Heart right ventricle (tissue), 16 donors: ENCODE data around the gene TNNI2. TPM values are rescaled to one million over a fixed set of nuclear protein-coding genes. Genes with fewer than 3 reads are reported as not detected.

ENCODE experiments used
- ATAC-seq, 8 donors: fragments of 200-7000 bp; cut with Tn5 transposase; one replicate each; pipeline ENCODE4 v1.9.1; 2020; ENCODE audit warnings: mild to moderate bottlenecking in 8 of 8, moderate library complexity in 8 of 8, moderate number of reproducible peaks in 1 of 8
- DNase-seq, 2 donors: peaks; one replicate each; pipeline ENCODE4 v3.0.0-alpha.2; 2020
- H3K27ac ChIP-seq, 10 donors: fragments of 200-600 bp; sonication (generic) in 2 of 10; one replicate each; pipeline versions ENCODE4 v1.5.0 to v1.8.0; 2020 to 2022; ENCODE audit warnings: mild to moderate bottlenecking in 3 of 10
- H3K27me3 ChIP-seq, 7 donors: fragments of 200-600 bp; one replicate each; pipeline ENCODE4 v1.8.0; 2021 to 2022; ENCODE audit warnings: mild to moderate bottlenecking in 2 of 7
- H3K36me3 ChIP-seq, 9 donors: fragments of 200-600 bp; sonication (generic) in 1 of 9; one replicate each; pipeline versions ENCODE4 v1.5.0 to v1.8.0; 2020 to 2022; ENCODE audit warnings: mild to moderate bottlenecking in 2 of 9
- H3K4me1 ChIP-seq, 9 donors: fragments of 200-600 bp; sonication (generic) in 1 of 9; one replicate each; pipeline versions ENCODE4 v1.5.0 to v1.8.0; 2020 to 2022; ENCODE audit warnings: mild to moderate bottlenecking in 4 of 9
- H3K4me3 ChIP-seq, 10 donors: fragments of 200-600 bp; sonication (generic) in 2 of 10; one replicate each; pipeline versions ENCODE4 v1.5.0 to v1.8.0; 2020 to 2022; ENCODE audit warnings: mild to moderate bottlenecking in 7 of 10, moderate library complexity in 2 of 10
- H3K9me3 ChIP-seq, 11 donors: fragments of 200-600 bp in 10 of 11; sonication (generic) in 2 of 11; one replicate each; pipeline versions ENCODE4 v1.5.0 to v1.8.0; 2013 to 2022; ENCODE audit warnings: mild to moderate bottlenecking in 2 of 11, control low read depth in 1 of 11, moderate library complexity in 1 of 11
- CTCF ChIP-seq, 9 donors: fragments of 200-600 bp; sonication (generic) in 2 of 9; IDR thresholded peaks; one replicate each; pipeline versions ENCODE4 v1.5.0 to v1.8.0; 2021 to 2022; ENCODE audit warnings: antibody characterized with exemption in 9 of 9, mild to moderate bottlenecking in 5 of 9, moderate library complexity in 1 of 9
- WGBS, 2 donors: extraction: QIAGEN DNeasy Blood & Tissue Kit; methylation state at CpG; one replicate each; pipeline ENCODE4 v1.1.7; 2013; ENCODE audit warnings: inconsistent platforms in 1 of 2; 5-methylcytosine and 5-hydroxymethylcytosine counted together
- intact Hi-C, 10 donors: fragments of 100-400 bp; cut with DNase I; formaldehyde crosslinking; loops; one replicate each; pipeline versions ENCODE4 v1.11.1 to v1.14.2; 2022
- polyA plus RNA-seq, 2 donors: library from polyadenylated mRNA; stranded (reverse); fragments of 200-250 nt; gene quantifications; one replicate each; pipeline ENCODE4 v1.2.3, GENCODE V29; 2013
- total RNA-seq, 10 donors: library from RNA; stranded (reverse); fragmentation: NEBNext Ultra II Directional in 3 of 10; extraction: Animal tissue kit (Norgen Biotek cat#: 25700) in 3 of 10; gene quantifications; one replicate each; pipeline versions ENCODE4 v1.2.1 to v1.2.4, GENCODE V29; 2021 to 2023
- donor health status: Arrhythmogenic right ventricular cardiomyopathy.
- donor health status: ischemic (EF 13 %, LVEDD 7.1; RV severe dilation, severe dysfunction).
- donor health status: healthy with polysubstance abuse.
- donor health status: DM: no; HTN: yes; CAD: no.
- donor health status: DM: no; HTN: no; CAD: no.
- donor health status: ischemic (EF 25% LVEDD 6.9; RV normal size, moderate dysfunction).
- donor health status: ischemic (EF 25% LVEDD 5.7; RV mildly dilated, moderate dysfunction).
- donor health status: healthy.
- donor health status: DM: yes; HTN: yes; CAD: no.
- donor health status: Ischemic cardiomyopathy.
- donor health status: ischemic (EF 35%, LVEDD 5.7; RV mildly dilated, moderate dysfunction).
- donor health status: nonischemic (EF 11% LVEDD 7.7; RV severe dilation, severe dysfunction).
- donor health status: DM: yes; HTN: yes; CAD: no.
- donor health status: PGD.
- donor health status: ischemic (EF 29% LVEDD 5.4; RV normal size, mild dysfunction).
- donor health status: nonischemic (EF 23%, LVEDD 6.1; RV moderate dilation, normal function).

Gene TNNI2
- total and polyA plus RNA-seq, 12 donors: 0.36 to 1.2 (median 0.55) TPM; not detected in 7

GRCh38 chr11:1851468-1852180, 12.8 kb downstream of the TNNI2 start:
- intact Hi-C loops: loop anchor here in 1 of 10 donors (10.0 kb wide), 1 partner anchor 873 kb away; no protein-coding TSS in a partner anchor
- Histone ChIP-seq H3K27me3 (no peaks in the 10 kb centered on the region), H3K4me3 (no peak overlapping the region), H3K36me3 (no peaks in the 10 kb centered on the region), H3K9me3 (no peaks in the 10 kb centered on the region), H3K27ac (peak overlapping the region in 4 of 10 donors; percentile 43 to 95 (median 68)), H3K4me1 (peaks cover 0 to 69% (median 0%) of the 10 kb centered on the region in 9 donors)
- no peak for TF ChIP-seq CTCF (IDR thresholded peaks at IDR 0.05)
- 92 to 97% methylated on average over 20 to 21 of the region's 21 CpGs for WGBS, 2 donors
- DNase-seq (no peak), ATAC-seq (no peak)

- intact Hi-C loops: loop anchor here in 1 of 10 donors (10.0 kb wide), 1 partner anchor 872 kb away; no protein-coding TSS in a partner anchor
- DNase-seq: no peak
- no peak for ATAC-seq
- H3K27ac ChIP-seq: peak overlapping the region in 2 of 10 donors; percentile 76 to 95
- peaks cover 0 to 72% (median 0%) of the 10 kb centered on the region in 9 donors for H3K4me1 ChIP-seq
- no peaks in the 10 kb centered on the region for H3K36me3 ChIP-seq
- peak overlapping the region in 1 of 10 donors; percentile 62 for H3K4me3 ChIP-seq
- H3K27me3 ChIP-seq: no peaks in the 10 kb centered on the region
- no peaks in the 10 kb centered on the region for H3K9me3 ChIP-seq
- WGBS, 2 donors: 87 to 94% methylated on average over 25 of the region's 25 CpGs
- TF ChIP-seq CTCF (IDR thresholded peaks at IDR 0.05): no peak
These were observed 13.6 kb downstream of the TNNI2 start for GRCh38 chr11:1852271-1852876.

DNA sequence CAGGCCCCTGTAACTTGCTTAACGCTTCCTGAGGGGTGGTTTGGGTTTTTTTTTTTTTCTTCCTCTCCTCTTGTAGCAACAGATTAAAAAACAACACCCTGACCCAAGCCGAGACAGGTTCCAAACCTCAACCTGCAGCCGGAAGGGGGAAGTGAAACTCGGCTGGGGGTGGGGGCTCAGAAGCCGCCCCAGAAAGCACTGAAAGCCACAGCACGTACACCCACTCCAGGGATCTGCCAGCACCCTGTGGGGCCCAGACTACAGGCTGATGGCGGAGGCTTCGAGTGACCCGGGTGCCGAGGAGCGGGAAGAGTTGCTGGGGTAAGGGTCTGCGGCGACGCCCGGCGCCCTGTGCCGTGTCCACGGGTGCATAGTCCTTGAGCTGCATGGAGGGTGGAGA, 14.1 kb downstream of the TNNI2 start, which contains the start of gene LSP1:
Gene LSP1 (plus strand): TSS at position 208 of the 400 bp plus-strand sequence. CDS start 61 bp downstream, at position 269.
- peaks cover 0 to 67% (median 0%) of the 10 kb centered on the region in 9 donors for H3K4me1 ChIP-seq
- no peak for TF ChIP-seq CTCF (IDR thresholded peaks at IDR 0.05)
- WGBS, 2 donors: 81 to 82% methylated on average over 18 of the region's 18 CpGs

GRCh38 chr11:1853376-1854131, 14.8 kb downstream of the TNNI2 start:
- no peaks in the 10 kb centered on the region for H3K27me3 ChIP-seq
- no peak for DNase-seq
- H3K4me1 ChIP-seq: peaks cover 0 to 60% (median 0%) of the 10 kb centered on the region in 9 donors
- H3K27ac ChIP-seq: peak overlapping the region in 3 of 10 donors; percentile 48 to 95 (median 72)
- no peak for TF ChIP-seq CTCF (IDR thresholded peaks at IDR 0.05)
- no peaks in the 10 kb centered on the region for H3K9me3 ChIP-seq
- ATAC-seq: no peak
- H3K36me3 ChIP-seq: no peaks in the 10 kb centered on the region
- intact Hi-C loops: loop anchor here in 1 of 10 donors (10.0 kb wide), 1 partner anchor 871 kb away; no protein-coding TSS in a partner anchor
- H3K4me3 ChIP-seq: peak overlapping the region in 6 of 10 donors; percentile 5 to 62 (median 26)
- WGBS, 2 donors: 90 to 93% methylated on average over 19 of the region's 19 CpGs

More for the DNA sequence above, 14.1 kb downstream of the TNNI2 start, which contains the start of gene LSP1:
- Histone ChIP-seq H3K36me3 (no peaks in the 10 kb centered on the region), H3K9me3 (no peaks in the 10 kb centered on the region), H3K4me3 (peak within 1 kb of the TSS in 6 of 10 donors; percentile 5 to 62 (median 26)), H3K27me3 (no peaks in the 10 kb centered on the region), H3K27ac (peak within 1 kb of the TSS in 3 of 10 donors; percentile 48 to 95 (median 76))
- peak in 4 of 8 donors; percentile 13 to 28 (median 18) for ATAC-seq
- intact Hi-C loops: loop anchor here in 1 of 10 donors (10.0 kb wide), 1 partner anchor 872 kb away; no protein-coding TSS in a partner anchor
- peak in 1 of 2 donors; percentile 25 for DNase-seq
